ENCODE data around the gene U2SURP. TPM values are rescaled to one million over a fixed set of nuclear protein-coding genes. Genes with fewer than 3 reads are reported as not detected.

The U2SURP gene
- total RNA-seq, 2 experiments from 2014 or later = 160 to 174 TPM

DNA sequence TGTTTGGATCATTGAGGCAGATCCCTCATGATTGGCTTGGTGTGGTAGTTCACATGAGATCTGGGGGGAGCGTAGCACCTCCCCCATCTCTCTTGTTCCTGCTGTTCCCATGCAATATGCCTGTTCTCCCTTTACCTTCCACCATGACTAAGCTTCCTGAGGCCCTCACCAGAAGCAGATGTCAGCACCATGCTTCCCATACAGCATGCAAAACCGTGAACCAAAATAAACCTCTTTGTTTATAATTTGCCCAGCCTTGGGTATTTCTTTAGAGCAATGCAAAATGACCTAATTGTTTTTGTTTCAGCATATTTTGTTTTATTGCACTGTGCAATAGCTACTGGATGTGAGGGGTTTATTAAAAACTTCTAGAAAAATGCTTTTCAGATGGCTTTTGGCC, 61.6 kb downstream of the U2SURP start:
- CTCF ChIA-PET = no interaction called here
- TF ChIP-seq, protein P1, sequence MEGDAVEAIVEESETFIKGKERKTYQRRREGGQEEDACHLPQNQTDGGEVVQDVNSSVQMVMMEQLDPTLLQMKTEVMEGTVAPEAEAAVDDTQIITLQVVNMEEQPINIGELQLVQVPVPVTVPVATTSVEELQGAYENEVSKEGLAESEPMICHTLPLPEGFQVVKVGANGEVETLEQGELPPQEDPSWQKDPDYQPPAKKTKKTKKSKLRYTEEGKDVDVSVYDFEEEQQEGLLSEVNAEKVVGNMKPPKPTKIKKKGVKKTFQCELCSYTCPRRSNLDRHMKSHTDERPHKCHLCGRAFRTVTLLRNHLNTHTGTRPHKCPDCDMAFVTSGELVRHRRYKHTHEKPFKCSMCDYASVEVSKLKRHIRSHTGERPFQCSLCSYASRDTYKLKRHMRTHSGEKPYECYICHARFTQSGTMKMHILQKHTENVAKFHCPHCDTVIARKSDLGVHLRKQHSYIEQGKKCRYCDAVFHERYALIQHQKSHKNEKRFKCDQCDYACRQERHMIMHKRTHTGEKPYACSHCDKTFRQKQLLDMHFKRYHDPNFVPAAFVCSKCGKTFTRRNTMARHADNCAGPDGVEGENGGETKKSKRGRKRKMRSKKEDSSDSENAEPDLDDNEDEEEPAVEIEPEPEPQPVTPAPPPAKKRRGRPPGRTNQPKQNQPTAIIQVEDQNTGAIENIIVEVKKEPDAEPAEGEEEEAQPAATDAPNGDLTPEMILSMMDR (IDR thresholded peaks at IDR 0.05) = no peak
- Mint-ChIP-seq H3K27me3 (no peaks in the 10 kb centered on the region), H3K27ac (no peak overlapping the region), H3K4me3 (no peak overlapping the region), H3K9me3 (no peaks in the 10 kb centered on the region), H3K36me3 (ENCODE audit: low read depth) (peaks cover 25% of the 10 kb centered on the region), H3K4me1 (ENCODE audit: low read depth) (peaks cover 20% of the 10 kb centered on the region)
- intact Hi-C loops (cut with micrococcal nuclease) = no loop called here
- POLR2A ChIA-PET = interaction anchor here (0.9 kb wide), 1 partner anchor 9 kb away, joined by 3 read pairs; no protein-coding TSS in a partner anchor
- no peak for ATAC-seq
- DNase-seq = no peak

DNA sequence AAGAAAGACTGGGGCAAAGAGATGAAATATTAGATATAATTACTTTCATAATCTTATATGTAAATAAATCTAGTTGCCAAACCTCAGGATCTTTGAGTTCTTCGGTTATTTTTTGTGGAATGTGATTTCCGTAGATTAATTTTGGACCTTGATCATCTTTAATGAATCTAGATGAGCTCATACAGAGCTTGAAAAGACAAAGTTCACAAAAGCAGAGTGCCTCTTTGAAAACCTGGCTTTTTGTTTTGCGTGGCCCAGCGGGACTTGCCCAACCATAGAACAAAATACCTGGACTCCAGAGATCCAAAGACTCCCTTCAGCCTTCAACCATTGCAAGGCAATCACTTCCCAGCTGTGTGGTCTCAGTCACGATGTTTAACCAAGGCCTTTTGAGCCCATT, 63.4 kb downstream of the U2SURP start:
- H3K27me3 Mint-ChIP-seq = no peaks in the 10 kb centered on the region
- CTCF ChIA-PET = interaction anchor here (1.1 kb wide), 1 partner anchor 56 kb away, joined by 3 read pairs; no protein-coding TSS in a partner anchor
- no peak overlapping the region for H3K4me3 Mint-ChIP-seq
- TF ChIP-seq, protein P1 (IDR thresholded peaks at IDR 0.05) = no peak
- peaks cover 20% of the 10 kb centered on the region for H3K4me1 Mint-ChIP-seq (ENCODE audit: low read depth)
- DNase-seq = no peak
- no peak for ATAC-seq
- no peak overlapping the region for H3K27ac Mint-ChIP-seq
- POLR2A ChIA-PET = interaction anchor here (1.5 kb wide), 1 partner anchor 63 kb away, joined by 4 read pairs; the partner anchor contains the start of gene U2SURP
- intact Hi-C loops (cut with micrococcal nuclease) = no loop called here
- H3K9me3 Mint-ChIP-seq = no peaks in the 10 kb centered on the region
- peaks cover 16% of the 10 kb centered on the region for H3K36me3 Mint-ChIP-seq (ENCODE audit: low read depth)

DNA sequence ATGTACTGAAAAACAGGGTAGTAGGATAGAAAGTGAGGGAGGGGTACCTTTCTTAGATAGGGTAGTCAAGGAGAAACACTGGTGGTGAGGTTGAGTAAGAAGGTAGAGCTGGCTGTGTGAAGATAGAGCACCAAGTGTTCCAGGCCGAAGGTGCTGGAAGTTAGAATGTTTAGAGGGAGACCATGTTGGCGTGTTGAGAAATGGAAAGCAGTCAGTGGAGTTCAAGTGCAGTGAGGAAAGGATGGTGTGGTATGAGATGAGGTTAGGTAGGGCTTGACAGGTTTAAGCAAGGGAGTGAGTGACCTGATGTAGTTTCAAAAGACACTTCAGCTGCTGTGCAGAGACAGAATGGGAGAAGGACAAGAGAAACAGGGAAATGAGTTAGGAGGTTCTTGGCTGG, 64.0 kb downstream of the U2SURP start:
- TF ChIP-seq, protein P1 (IDR thresholded peaks at IDR 0.05) = no peak
- ChIA-PET POLR2A (interaction anchor here (0.9 to 1.5 kb wide), 2 partner anchors 64 to 65 kb away, joined by 3 to 4 read pairs; partner anchors contain the start of gene U2SURP), CTCF (no interaction called here)
- Mint-ChIP-seq H3K36me3 (ENCODE audit: low read depth) (peaks cover 13% of the 10 kb centered on the region), H3K27ac (no peak overlapping the region), H3K4me3 (no peak overlapping the region), H3K4me1 (ENCODE audit: low read depth) (peaks cover 14% of the 10 kb centered on the region), H3K9me3 (no peaks in the 10 kb centered on the region), H3K27me3 (no peaks in the 10 kb centered on the region)
- DNase-seq (no peak), ATAC-seq (no peak)
- intact Hi-C loops (cut with micrococcal nuclease) = no loop called here

DNA sequence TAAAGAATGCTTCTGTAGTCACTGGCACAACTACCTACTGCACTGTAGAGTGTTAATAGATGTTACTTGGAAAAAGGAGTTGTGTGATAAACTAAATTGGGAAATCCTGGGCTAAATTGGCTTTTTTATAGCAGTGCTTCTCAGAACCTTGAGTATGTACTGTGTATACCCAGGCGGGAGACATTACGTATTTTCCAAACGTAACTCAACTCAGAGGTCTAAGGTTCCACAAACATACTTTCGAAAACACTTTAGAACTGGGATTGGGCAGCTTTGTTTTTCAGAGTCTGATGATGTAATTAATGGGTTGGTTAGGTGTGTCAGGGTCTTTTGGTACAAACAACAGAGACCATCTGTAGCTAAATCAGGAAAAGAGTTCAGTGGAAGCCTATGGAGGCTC, 64.7 kb downstream of the U2SURP start:
- TF ChIP-seq, protein P1 (IDR thresholded peaks at IDR 0.05) = no peak
- peaks cover 7% of the 10 kb centered on the region for H3K4me1 Mint-ChIP-seq (ENCODE audit: low read depth)
- H3K4me3 Mint-ChIP-seq = no peak overlapping the region
- H3K27me3 Mint-ChIP-seq = no peaks in the 10 kb centered on the region
- H3K36me3 Mint-ChIP-seq (ENCODE audit: low read depth) = peaks cover 13% of the 10 kb centered on the region
- intact Hi-C loops (cut with micrococcal nuclease) = no loop called here
- ChIA-PET CTCF (no interaction called here), POLR2A (interaction anchor here (0.9 to 1.5 kb wide), 4 partner anchors 10 to 66 kb away, joined by 3 to 5 read pairs (median 3); no protein-coding TSS in a partner anchor)
- no peak overlapping the region for H3K27ac Mint-ChIP-seq
- DNase-seq (no peak), ATAC-seq (no peak)
- no peaks in the 10 kb centered on the region for H3K9me3 Mint-ChIP-seq

DNA sequence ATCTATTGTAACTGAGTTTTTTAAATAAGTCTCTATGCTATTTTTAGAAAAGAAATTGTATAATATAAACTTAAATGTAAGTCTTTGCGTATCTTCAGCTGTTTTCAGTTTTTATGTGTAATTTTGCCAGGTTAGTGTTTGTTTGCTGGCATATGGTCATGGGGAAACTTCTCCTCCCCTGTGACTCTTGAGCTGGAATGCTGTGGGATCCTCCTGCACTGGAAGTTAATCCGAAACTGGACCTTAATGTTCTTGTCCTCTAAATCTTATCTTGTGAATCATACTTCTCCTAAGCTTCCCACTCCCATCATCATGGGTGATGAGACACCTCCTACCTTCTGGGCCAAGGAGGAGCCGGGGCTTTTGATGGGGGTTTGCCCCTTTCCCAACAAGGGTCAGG, 65.8 kb downstream of the U2SURP start:
- TF ChIP-seq, protein P1 (IDR thresholded peaks at IDR 0.05) = no peak
- peaks cover 7% of the 10 kb centered on the region for H3K36me3 Mint-ChIP-seq (ENCODE audit: low read depth)
- ATAC-seq (no peak), DNase-seq (no peak)
- ChIA-PET POLR2A (interaction anchor here (1.0 to 1.5 kb wide), 2 partner anchors 8 to 62 kb away, joined by 3 read pairs; no protein-coding TSS in a partner anchor), CTCF (no interaction called here)
- no peak overlapping the region for H3K27ac Mint-ChIP-seq
- H3K9me3 Mint-ChIP-seq = no peaks in the 10 kb centered on the region
- intact Hi-C loops (cut with micrococcal nuclease) = no loop called here
- H3K4me3 Mint-ChIP-seq = no peak overlapping the region
- no peaks in the 10 kb centered on the region for H3K4me1 Mint-ChIP-seq (ENCODE audit: low read depth)
- no peaks in the 10 kb centered on the region for H3K27me3 Mint-ChIP-seq
